SJCRH30 (cell line): ENCODE measurements around the gene ARAP1. TPM values are rescaled to one million over a fixed set of nuclear protein-coding genes. Genes with fewer than 3 reads are reported as not detected.

Experiments used
- DNase-seq, 2 experiments: peaks; one replicate each; pipeline ENCODE4 v3.0.0-alpha.2; 2015 to 2020
- H3K27ac ChIP-seq: fragments of 250-450 bp; sonication (Bioruptor Pico); 2 replicates; pipeline ENCODE4 v1.5.1; 2020; ENCODE audit warnings: mild to moderate bottlenecking, moderate library complexity
- H3K27me3 ChIP-seq: fragments of 250-450 bp; sonication (Bioruptor Pico); 2 replicates; pipeline ENCODE4 v1.5.1; 2020; ENCODE audit warnings: mild to moderate bottlenecking, moderate library complexity
- H3K36me3 ChIP-seq: fragments of 250-450 bp; sonication (Bioruptor Pico); 2 replicates; pipeline ENCODE4 v1.5.1; 2020; ENCODE audit warnings: mild to moderate bottlenecking, moderate library complexity
- H3K4me1 ChIP-seq: fragments of 250-450 bp; sonication (Bioruptor Pico); 2 replicates; pipeline ENCODE4 v1.5.1; 2020; ENCODE audit warnings: mild to moderate bottlenecking, moderate library complexity
- H3K4me3 ChIP-seq: fragments of 250-450 bp; sonication (Bioruptor Pico); 2 replicates; pipeline ENCODE4 v1.5.1; 2020; ENCODE audit warnings: mild to moderate bottlenecking, moderate library complexity
- H3K9me3 ChIP-seq: fragments of 250-450 bp; sonication (Bioruptor Pico); replicated peaks from 2 replicates; pipeline ENCODE4 v1.5.1; 2020; ENCODE audit warnings: mild to moderate bottlenecking, moderate library complexity
- total RNA-seq: library from RNA; depleted of rRNA; stranded (reverse); fragments of >200 nt; shearing (Covaris generic); gene quantifications from 2 replicates; pipeline ENCODE4 v1.2.3, GENCODE V29; 2014

Gene ARAP1
- total RNA-seq, 1 experiment from 2014 or later, result 19.0 TPM

GRCh38 chr11:72759468-72759985 is 7.3 kb upstream of the ARAP1 start:
- Histone ChIP-seq H3K4me3 (no peak overlapping the region), H3K4me1 (peaks cover 19% of the 10 kb centered on the region), H3K27ac (no peak overlapping the region), H3K36me3 (no peaks in the 10 kb centered on the region), H3K27me3 (no peaks in the 10 kb centered on the region), H3K9me3 (no peaks in the 10 kb centered on the region)
- DNase-seq, result no peak

- Histone ChIP-seq H3K27me3 (no peaks in the 10 kb centered on the region), H3K9me3 (no peaks in the 10 kb centered on the region), H3K4me1 (peaks cover 19% of the 10 kb centered on the region), H3K36me3 (no peaks in the 10 kb centered on the region), H3K4me3 (no peak overlapping the region), H3K27ac (no peak overlapping the region)
- peak; percentile 86 for DNase-seq
Observed at GRCh38 chr11:72758690-72759389, 6.6 kb upstream of the ARAP1 start.

- no peaks in the 10 kb centered on the region for H3K27me3 ChIP-seq
- H3K4me3 ChIP-seq, result no peak overlapping the region
- H3K4me1 ChIP-seq, result peaks cover 19% of the 10 kb centered on the region
- H3K9me3 ChIP-seq, result no peaks in the 10 kb centered on the region
- peak in 1 of 2 experiments; percentile 24 for DNase-seq
- no peaks in the 10 kb centered on the region for H3K36me3 ChIP-seq
- H3K27ac ChIP-seq, result no peak overlapping the region
Observed at GRCh38 chr11:72758304-72758689, 6.1 kb upstream of the ARAP1 start.

GRCh38 chr11:72755713-72756285 is 3.6 kb upstream of the ARAP1 start:
- peak; percentile 42 to 50 for DNase-seq
- H3K9me3 ChIP-seq, result no peaks in the 10 kb centered on the region
- H3K36me3 ChIP-seq, result no peaks in the 10 kb centered on the region
- H3K4me1 ChIP-seq, result peaks cover 19% of the 10 kb centered on the region
- no peak overlapping the region for H3K4me3 ChIP-seq
- no peak overlapping the region for H3K27ac ChIP-seq
- H3K27me3 ChIP-seq, result no peaks in the 10 kb centered on the region

- Histone ChIP-seq H3K4me3 (no peak overlapping the region), H3K27me3 (no peaks in the 10 kb centered on the region), H3K4me1 (peaks cover 19% of the 10 kb centered on the region), H3K36me3 (no peaks in the 10 kb centered on the region), H3K27ac (no peak overlapping the region), H3K9me3 (no peaks in the 10 kb centered on the region)
- no peak for DNase-seq
Observed at GRCh38 chr11:72754544-72755155, 2.4 kb upstream of the ARAP1 start.

- no peak for DNase-seq
- Histone ChIP-seq H3K4me3 (no peak overlapping the region), H3K36me3 (no peaks in the 10 kb centered on the region), H3K27me3 (no peaks in the 10 kb centered on the region), H3K4me1 (peaks cover 14% of the 10 kb centered on the region), H3K9me3 (no peaks in the 10 kb centered on the region), H3K27ac (no peak overlapping the region)
Observed at GRCh38 chr11:72754149-72754543, 1.9 kb upstream of the ARAP1 start.

GRCh38 chr11:72753341-72754148 is 1.3 kb upstream of the ARAP1 start:
- H3K36me3 ChIP-seq, result no peaks in the 10 kb centered on the region
- peaks cover 9% of the 10 kb centered on the region; the same call in 1 of the 2 replicates for H3K4me1 ChIP-seq
- H3K4me3 ChIP-seq, result no peak overlapping the region

GRCh38 chr11:72751116-72752087 is 806 bp downstream of the ARAP1 start:
- Histone ChIP-seq H3K4me1 (peaks cover 6% of the 10 kb centered on the region; the same call in 1 of the 2 replicates), H3K27me3 (no peaks in the 10 kb centered on the region), H3K9me3 (no peaks in the 10 kb centered on the region), H3K36me3 (no peaks in the 10 kb centered on the region), H3K4me3 (peak overlapping the region; percentile 61), H3K27ac (no peak overlapping the region)
- no peak for DNase-seq

More at GRCh38 chr11:72753341-72754148, 1.3 kb upstream of the ARAP1 start:
- DNase-seq, result no peak
- Histone ChIP-seq H3K9me3 (no peaks in the 10 kb centered on the region), H3K27me3 (no peaks in the 10 kb centered on the region), H3K27ac (no peak overlapping the region)

GRCh38 chr11:72750556-72751115 is 1.6 kb downstream of the ARAP1 start:
- H3K4me3 ChIP-seq, result no peak overlapping the region
- H3K36me3 ChIP-seq, result no peaks in the 10 kb centered on the region
- DNase-seq, result no peak
- no peak overlapping the region for H3K27ac ChIP-seq
- H3K9me3 ChIP-seq, result no peaks in the 10 kb centered on the region
- H3K27me3 ChIP-seq, result no peaks in the 10 kb centered on the region
- peaks cover 2% of the 10 kb centered on the region; the same call in 1 of the 2 replicates for H3K4me1 ChIP-seq

- Histone ChIP-seq H3K27me3 (no peaks in the 10 kb centered on the region), H3K4me3 (no peak overlapping the region), H3K27ac (no peak overlapping the region), H3K4me1 (no peaks in the 10 kb centered on the region), H3K36me3 (no peaks in the 10 kb centered on the region), H3K9me3 (no peaks in the 10 kb centered on the region)
- DNase-seq, result no peak
Observed at GRCh38 chr11:72750086-72750485, 2.1 kb downstream of the ARAP1 start.

GRCh38 chr11:72747289-72747855 is 4.8 kb downstream of the ARAP1 start:
- Histone ChIP-seq H3K4me1 (no peaks in the 10 kb centered on the region), H3K4me3 (no peak overlapping the region), H3K9me3 (no peaks in the 10 kb centered on the region), H3K36me3 (no peaks in the 10 kb centered on the region), H3K27me3 (no peaks in the 10 kb centered on the region), H3K27ac (no peak overlapping the region)
- DNase-seq, result no peak

- H3K4me1 ChIP-seq, result no peaks in the 10 kb centered on the region
- H3K4me3 ChIP-seq, result no peak overlapping the region
- no peak overlapping the region for H3K27ac ChIP-seq
- H3K36me3 ChIP-seq, result no peaks in the 10 kb centered on the region
- no peaks in the 10 kb centered on the region for H3K27me3 ChIP-seq
- no peak for DNase-seq
- H3K9me3 ChIP-seq, result no peaks in the 10 kb centered on the region
Observed at GRCh38 chr11:72746821-72747220, 5.4 kb downstream of the ARAP1 start.

GRCh38 chr11:72745925-72746550 is 6.2 kb downstream of the ARAP1 start:
- no peak for DNase-seq
- H3K4me1 ChIP-seq, result no peaks in the 10 kb centered on the region
- H3K27ac ChIP-seq, result no peak overlapping the region
- H3K36me3 ChIP-seq, result no peaks in the 10 kb centered on the region
- H3K4me3 ChIP-seq, result no peak overlapping the region
- H3K9me3 ChIP-seq, result no peaks in the 10 kb centered on the region
- H3K27me3 ChIP-seq, result no peaks in the 10 kb centered on the region
